H1 (cell line): ENCODE data around the gene NAV2. TPM values are rescaled to one million over a fixed set of nuclear protein-coding genes. Genes with fewer than 3 reads are reported as not detected.

ENCODE experiments used
- CTCF ChIA-PET: fragments of 300-600 bp; sonication (Branson Sonifier 250); formaldehyde crosslinking; loops from one replicate; lab custom pipeline; 2021; ENCODE audit not compliant: partially characterized antibody; lab: Charles Lee
- POLR2A ChIA-PET: fragments of 300-600 bp; sonication (Branson Sonifier 250); formaldehyde crosslinking; loops from one replicate; lab custom pipeline; 2021; ENCODE audit warnings: inconsistent platforms; ENCODE audit not compliant: partially characterized antibody; lab: Charles Lee
- DNase-seq, 2 experiments: peaks; one replicate each; pipeline versions ENCODE4 v3.0.0 to v3.0.0-alpha.2; 2010 to 2022; ENCODE audit warnings: low spot score in 2 of 2, low read depth in 1 of 2, mixed read lengths in 1 of 2
- FAIRE-seq: peaks from 2 replicates; lab custom pipeline; 2011; peaks lifted over from hg19 to GRCh38; lab: Jason Lieb, UNC
- H2AFZ ChIP-seq: 2 replicates; pipeline ENCODE4 v1.8.1; 2012; ENCODE audit warnings: low read length, inconsistent platforms
- H2AK5ac ChIP-seq: 2 replicates; pipeline ENCODE4 v1.6.1; 2013; ENCODE audit warnings: low read depth, low read length
- H2BK120ac ChIP-seq: replicated peaks from 2 replicates; pipeline ENCODE3; 2013; ENCODE audit warnings: low read depth, low read length, inconsistent platforms
- H2BK12ac ChIP-seq: 2 replicates; pipeline ENCODE4 v1.6.1; 2013; ENCODE audit warnings: low read depth, low read length
- H2BK15ac ChIP-seq: 2 replicates; pipeline ENCODE4 v1.6.1; 2013; ENCODE audit warnings: low read length
- H2BK20ac ChIP-seq: 2 replicates; pipeline ENCODE4 v1.6.1; 2013; ENCODE audit warnings: low read length
- H2BK5ac ChIP-seq: 2 replicates; pipeline ENCODE4 v1.6.1; 2013; ENCODE audit warnings: low read depth, low read length
- H3K14ac ChIP-seq: 2 replicates; pipeline ENCODE4 v1.6.1; 2013; ENCODE audit warnings: inconsistent platforms; ENCODE audit not compliant: insufficient read length
- H3K18ac ChIP-seq: 2 replicates; pipeline ENCODE4 v1.6.1; 2013; ENCODE audit warnings: low read length; ENCODE audit errors: extremely low read depth
- H3K23ac ChIP-seq: 2 replicates; pipeline ENCODE4 v1.6.1; 2013; ENCODE audit warnings: inconsistent platforms; ENCODE audit not compliant: insufficient read length
- H3K23me2 ChIP-seq: 2 replicates; pipeline ENCODE4 v1.6.1; 2013; ENCODE audit warnings: low read depth, low read length
- H3K27ac ChIP-seq: 2 replicates; pipeline ENCODE4 v1.6.1; 2011; ENCODE audit warnings: low read depth, low read length, inconsistent platforms
- H3K27me3 ChIP-seq, 4 experiments: replicated peaks in 1 of 4; 1 replicate in 1 of 4; 2 replicates in 3 of 4; pipeline versions ENCODE4 v1.6.1 to v1.8.1; 2011 to 2013; ENCODE audit warnings: low read length in 3 of 4, mild to moderate bottlenecking in 3 of 4, inconsistent platforms in 2 of 4, mixed read lengths in 2 of 4, moderate library complexity in 1 of 4; ENCODE audit not compliant: control insufficient read depth in 3 of 4, insufficient read depth in 3 of 4; ENCODE audit errors: extremely low read depth in 1 of 4
- H3K36me3 ChIP-seq, 4 experiments: 2 replicates each; pipeline versions ENCODE4 v1.6.1 to v1.8.1; 2011 to 2013; ENCODE audit warnings: mild to moderate bottlenecking in 4 of 4, low read length in 3 of 4, moderate library complexity in 2 of 4, control low read depth in 1 of 4, inconsistent platforms in 1 of 4; ENCODE audit not compliant: insufficient read depth in 4 of 4, control insufficient read depth in 2 of 4
- H3K4ac ChIP-seq: replicated peaks from 2 replicates; pipeline ENCODE3; 2013; ENCODE audit warnings: low read length, low read depth, mixed read lengths, inconsistent platforms; ENCODE audit not compliant: insufficient read length
- H3K4me1 ChIP-seq, 4 experiments: replicated peaks in 1 of 4; 1 replicate in 1 of 4; 2 replicates in 3 of 4; pipeline versions ENCODE4 v1.6.1 to v1.8.1; 2011 to 2013; ENCODE audit warnings: low read length in 3 of 4, inconsistent platforms in 2 of 4, mixed read lengths in 1 of 4; ENCODE audit not compliant: insufficient read depth in 4 of 4, control insufficient read depth in 3 of 4
- H3K4me2 ChIP-seq, 2 experiments: 2 replicates each; pipeline versions ENCODE4 v1.6.1 to v1.8.1; 2011 to 2013; ENCODE audit warnings: low read depth in 2 of 2, low read length in 2 of 2, control low read depth in 1 of 2, inconsistent platforms in 1 of 2, mild to moderate bottlenecking in 1 of 2; ENCODE audit not compliant: insufficient read depth in 1 of 2
- H3K4me3 ChIP-seq, 4 experiments: fragments of 200-600, 300-600 bp in 1 of 4; sonication (generic), shearing (Covaris generic), sonication (Bioruptor Twin) in 1 of 4; 2 replicates each; pipeline versions ENCODE4 v1.5.1 to v1.8.1; 2011 to 2016; ENCODE audit warnings: low read length in 4 of 4, low read depth in 3 of 4, control low read depth in 2 of 4, inconsistent platforms in 2 of 4, mild to moderate bottlenecking in 2 of 4, mixed read lengths in 1 of 4, moderate library complexity in 1 of 4; ENCODE audit not compliant: insufficient read depth in 2 of 4; ENCODE audit errors: extremely low read depth in 1 of 4
- H3K56ac ChIP-seq: replicated peaks from 2 replicates; pipeline ENCODE3; 2013; ENCODE audit warnings: low read depth, mild to moderate bottlenecking, mixed read lengths, low read length, inconsistent platforms; ENCODE audit not compliant: insufficient read length
- H3K79me1 ChIP-seq: 2 replicates; pipeline ENCODE4 v1.6.1; 2013; ENCODE audit warnings: low read depth, low read length, control low read depth
- H3K79me2 ChIP-seq, 2 experiments: 2 replicates each; pipeline versions ENCODE4 v1.6.1 to v1.8.1; 2012 to 2013; ENCODE audit warnings: low read length in 2 of 2, mild to moderate bottlenecking in 2 of 2, inconsistent platforms in 1 of 2; ENCODE audit not compliant: insufficient read depth in 2 of 2, control insufficient read depth in 1 of 2
- H3K9ac ChIP-seq, 4 experiments: replicated peaks in 1 of 4; 1 replicate in 1 of 4; 2 replicates in 3 of 4; pipeline versions ENCODE4 v1.6.1 to v1.8.1; 2011 to 2013; ENCODE audit warnings: low read depth in 3 of 4, low read length in 3 of 4, control low read depth in 2 of 4, mild to moderate bottlenecking in 2 of 4, moderate library complexity in 2 of 4, inconsistent platforms in 1 of 4; ENCODE audit errors: extremely low read depth in 1 of 4
- H3K9me3 ChIP-seq, 2 experiments: 2 replicates each; pipeline versions ENCODE4 v1.6.1 to v1.8.1; 2012 to 2013; ENCODE audit warnings: mild to moderate bottlenecking in 2 of 2, moderate library complexity in 2 of 2, control low read depth in 1 of 2, inconsistent platforms in 1 of 2, low read depth in 1 of 2, low read length in 1 of 2, mixed read lengths in 1 of 2; ENCODE audit not compliant: insufficient read depth in 2 of 2
- H4K20me1 ChIP-seq, 2 experiments: replicated peaks in 1 of 2; 2 replicates each; pipeline versions ENCODE3 to v1.8.1; 2011 to 2013; ENCODE audit warnings: inconsistent platforms in 2 of 2, low read length in 2 of 2, mild to moderate bottlenecking in 1 of 2; ENCODE audit not compliant: insufficient read depth in 2 of 2, control insufficient read depth in 1 of 2
- H4K5ac ChIP-seq: 2 replicates; pipeline ENCODE4 v1.6.1; 2013; ENCODE audit warnings: low read length, low read depth, mixed read lengths, inconsistent platforms; ENCODE audit not compliant: insufficient read length
- H4K8ac ChIP-seq: 2 replicates; pipeline ENCODE4 v1.8.0; 2013; ENCODE audit warnings: mild to moderate bottlenecking, moderate library complexity, low read length, inconsistent platforms; ENCODE audit not compliant: insufficient read depth; ENCODE audit errors: extremely low read depth
- H4K91ac ChIP-seq: replicated peaks from 2 replicates; pipeline ENCODE3; 2013; ENCODE audit warnings: low read length, mixed read lengths, inconsistent platforms; ENCODE audit not compliant: insufficient read length
- BACH1 ChIP-seq: IDR thresholded peaks from 2 replicates; pipeline ENCODE4 v1.6.1; 2012; ENCODE audit warnings: low read length, improper control_type of control experiment
- BRCA1 ChIP-seq: IDR thresholded peaks from 2 replicates; pipeline ENCODE4 v1.6.1; 2012; ENCODE audit warnings: low read depth, low read length, improper control_type of control experiment
- GTF2F1 ChIP-seq: IDR thresholded peaks from 2 replicates; pipeline ENCODE4 v1.6.1; 2012; ENCODE audit warnings: low read depth, low read length, improper control_type of control experiment, borderline replicate concordance
- RBBP5 ChIP-seq: IDR thresholded peaks from 2 replicates; pipeline ENCODE4 v1.7.1; 2012; ENCODE audit warnings: low read depth, mild to moderate bottlenecking, inconsistent platforms, low read length, moderate library complexity, borderline replicate concordance
- SAP30 ChIP-seq: fragments of 300-600 bp; sonication (generic); IDR thresholded peaks from 2 replicates; pipeline ENCODE4 v1.7.1; 2012; ENCODE audit warnings: low read length, moderate library complexity, mild to moderate bottlenecking, inconsistent platforms; ENCODE audit not compliant: insufficient read depth, insufficient replicate concordance
- SUZ12 ChIP-seq: fragments of 200-600 bp; sonication (generic); IDR thresholded peaks from 2 replicates; pipeline ENCODE4 v1.6.1; 2012; ENCODE audit warnings: mild to moderate bottlenecking, inconsistent platforms, low read length, moderate library complexity, mixed read lengths
- TAF1 ChIP-seq: IDR thresholded peaks from 2 replicates; pipeline ENCODE4 v1.6.1; 2011; ENCODE audit warnings: mild to moderate bottlenecking, low read depth, low read length
- TEAD4 ChIP-seq: IDR thresholded peaks from 2 replicates; pipeline ENCODE4 v1.6.1; 2012; ENCODE audit warnings: low read depth, low read length, inconsistent platforms, mixed read lengths
- WGBS, 2 experiments: shearing (Covaris generic) in 1 of 2; methylation state at CpG; one replicate each; pipeline versions ENCODE4 v1.1.6 to v1.1.7; 2013 to 2015; ENCODE audit warnings: low lambda C conversion rate in 2 of 2, mixed read lengths in 2 of 2, inconsistent platforms in 1 of 2, low coverage in 1 of 2, missing lambda C conversion rate in 1 of 2; ENCODE audit not compliant: insufficient replicate concordance in 2 of 2, insufficient coverage in 1 of 2, insufficient read length in 1 of 2; ENCODE audit errors: extremely low coverage in 1 of 2, missing lambda C conversion rate in 1 of 2; 5-methylcytosine and 5-hydroxymethylcytosine counted together
- polyA plus RNA-seq, 7 experiments: library from polyadenylated mRNA; depleted of rRNA in 3 of 7; stranded (reverse) in 5 of 7; unstranded in 2 of 7; fragments of >200 nt in 5 of 7; fragments of 200-250 nt in 2 of 7; gene quantifications; 1 replicate in 5 of 7; 2 replicates in 1 of 7; 4 replicates in 1 of 7; pipeline versions ENCODE4 v1.2.1 to v1.2.3, GENCODE V29; 2011 to 2013; ENCODE audit warnings: missing spikeins in 2 of 7, mixed read lengths in 2 of 7
- total RNA-seq: library from RNA; stranded (reverse); fragmentation: NEBNext Ultra II Directional; extraction: Animal tissue kit (Norgen Biotek cat#: 25700); gene quantifications from 2 replicates; pipeline ENCODE4 v1.2.1, GENCODE V29; 2021
- TF ChIP-seq, protein P1 (sequence below): IDR thresholded peaks from 2 replicates; pipeline ENCODE4 v1.6.1; 2012; ENCODE audit warnings: low read length, inconsistent platforms
- TF ChIP-seq, protein P2 (sequence below): IDR thresholded peaks from 2 replicates; pipeline ENCODE4 v1.6.1; 2011; ENCODE audit warnings: low read depth, mild to moderate bottlenecking, low read length; ENCODE audit not compliant: insufficient read depth

NAV2 gene
- total and polyA plus RNA-seq, 2 of the 8 experiments (the other 6 are each of a cell fraction or from before 2014, with no cell fraction given): 35.6 to 73.6 TPM

DNA sequence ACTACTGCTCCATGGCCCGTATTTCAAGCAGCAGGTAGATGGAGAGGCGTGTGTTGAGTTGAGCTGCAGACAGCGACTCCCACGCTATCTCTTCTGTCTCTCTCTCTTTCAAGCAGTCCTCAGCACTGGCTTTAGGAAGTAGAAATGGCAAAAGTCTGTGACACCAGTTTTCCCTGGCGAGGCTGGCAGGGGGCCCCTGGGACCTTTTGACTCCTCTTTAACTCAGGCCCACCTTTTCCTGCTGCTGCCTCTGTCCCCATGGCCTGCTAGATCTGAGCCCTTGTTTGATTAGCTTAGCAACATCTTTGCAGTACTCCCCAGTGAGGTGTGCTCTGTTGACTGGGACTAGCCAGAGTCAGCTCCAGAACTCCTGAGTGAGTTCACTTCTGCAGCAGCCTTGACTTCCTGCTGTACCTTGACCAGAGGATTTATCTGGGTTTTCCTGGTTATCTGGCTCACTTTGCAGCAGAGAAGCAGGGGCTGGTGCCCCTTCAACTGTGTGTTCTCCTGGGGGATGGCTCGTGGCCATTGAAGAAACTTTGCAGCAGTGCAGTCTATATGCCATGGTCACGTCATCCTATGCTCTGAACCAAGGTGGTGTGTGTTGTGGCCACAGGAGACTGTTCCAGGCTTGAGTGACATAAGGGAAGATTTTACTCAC lies 263.8 kb downstream of the NAV2 start:
- no peak overlapping the region for H3K4me2 ChIP-seq
- H3K23me2 ChIP-seq: no peaks in the 10 kb centered on the region
- FAIRE-seq (no peak), DNase-seq (no peak)
- H3K27me3 ChIP-seq: no peaks in the 10 kb centered on the region
- CTCF ChIA-PET: interaction anchor here (0.9 to 1.6 kb wide), 3 partner anchors 21 to 133 kb away, joined by 3 to 4 read pairs (median 3); no protein-coding TSS in a partner anchor
- no peaks in the 10 kb centered on the region; a peak in 1 of 7 replicates for H3K4me1 ChIP-seq
- H3K79me1 ChIP-seq: peaks cover 3% of the 10 kb centered on the region; the same call in 1 of the 2 replicates
- H3K4ac ChIP-seq: no peak overlapping the region
- no peak overlapping the region for H2BK15ac ChIP-seq
- H3K14ac ChIP-seq: no peak overlapping the region
- no peak overlapping the region for H4K5ac ChIP-seq
- H2BK120ac ChIP-seq: no peak overlapping the region
- no peak overlapping the region for H3K23ac ChIP-seq
- no peak overlapping the region for H2BK5ac ChIP-seq
- no peak overlapping the region for H3K4me3 ChIP-seq
- H3K27ac ChIP-seq: no peak overlapping the region
- no peak overlapping the region for H2BK12ac ChIP-seq
- no peaks in the 10 kb centered on the region for H3K9me3 ChIP-seq
- H4K91ac ChIP-seq: no peak overlapping the region
- no peak overlapping the region for H3K9ac ChIP-seq
- peaks cover 0 to 3% (median 0%) of the 10 kb centered on the region in 4 experiments; a peak in 3 of 8 replicates for H3K36me3 ChIP-seq
- H2AK5ac ChIP-seq: no peak overlapping the region
- no peak overlapping the region for H3K18ac ChIP-seq
- peaks cover 2 to 4% of the 10 kb centered on the region in 2 experiments for H4K20me1 ChIP-seq
- no peak overlapping the region for H4K8ac ChIP-seq
- no peak overlapping the region for H2AFZ ChIP-seq
- WGBS, 2 experiments: 82% methylated on average over 7 of the region's 7 CpGs; no CpG with 5 or more reads in 1 of the 2 experiments
- H2BK20ac ChIP-seq: no peak overlapping the region
- POLR2A ChIA-PET: interaction anchor here (0.6 kb wide), 1 partner anchor 11 kb away, joined by 5 read pairs; no protein-coding TSS in a partner anchor
- H3K56ac ChIP-seq: no peak overlapping the region
- H3K79me2 ChIP-seq: peaks cover 0 to 4% of the 10 kb centered on the region in 2 experiments; a peak in 1 of 4 replicates
- TF ChIP-seq GTF2F1 (no peak), RBBP5 (no peak), SAP30 (no peak), TAF1 (no peak), SUZ12 (no peak), BRCA1 (no peak), TEAD4 (no peak), BACH1 (no peak)
- TF ChIP-seq, protein P1, sequence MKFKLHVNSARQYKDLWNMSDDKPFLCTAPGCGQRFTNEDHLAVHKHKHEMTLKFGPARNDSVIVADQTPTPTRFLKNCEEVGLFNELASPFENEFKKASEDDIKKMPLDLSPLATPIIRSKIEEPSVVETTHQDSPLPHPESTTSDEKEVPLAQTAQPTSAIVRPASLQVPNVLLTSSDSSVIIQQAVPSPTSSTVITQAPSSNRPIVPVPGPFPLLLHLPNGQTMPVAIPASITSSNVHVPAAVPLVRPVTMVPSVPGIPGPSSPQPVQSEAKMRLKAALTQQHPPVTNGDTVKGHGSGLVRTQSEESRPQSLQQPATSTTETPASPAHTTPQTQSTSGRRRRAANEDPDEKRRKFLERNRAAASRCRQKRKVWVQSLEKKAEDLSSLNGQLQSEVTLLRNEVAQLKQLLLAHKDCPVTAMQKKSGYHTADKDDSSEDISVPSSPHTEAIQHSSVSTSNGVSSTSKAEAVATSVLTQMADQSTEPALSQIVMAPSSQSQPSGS: no peak
- TF ChIP-seq, protein P2, sequence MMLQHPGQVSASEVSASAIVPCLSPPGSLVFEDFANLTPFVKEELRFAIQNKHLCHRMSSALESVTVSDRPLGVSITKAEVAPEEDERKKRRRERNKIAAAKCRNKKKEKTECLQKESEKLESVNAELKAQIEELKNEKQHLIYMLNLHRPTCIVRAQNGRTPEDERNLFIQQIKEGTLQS: no peak
